ENCODE measurements around the gene HELLS. TPM values are rescaled to one million over a fixed set of nuclear protein-coding genes. Genes with fewer than 3 reads are reported as not detected.
A peak's percentile ranks its signal among the peaks of the same experiment; 100 is the strongest.

HELLS gene
- total RNA-seq (1 to 10 TPM in 3 of 10 donors, under 1 TPM in 7; 0.32 to 4.5 (median 0.85) TPM), polyA plus RNA-seq (under 1 TPM; 0.39 to 0.51 TPM)
- long read RNA-seq, donor 1: 0 reads
- long read RNA-seq, donor 2: 0 reads
- long read RNA-seq, donor 3: 0 reads

DNA sequence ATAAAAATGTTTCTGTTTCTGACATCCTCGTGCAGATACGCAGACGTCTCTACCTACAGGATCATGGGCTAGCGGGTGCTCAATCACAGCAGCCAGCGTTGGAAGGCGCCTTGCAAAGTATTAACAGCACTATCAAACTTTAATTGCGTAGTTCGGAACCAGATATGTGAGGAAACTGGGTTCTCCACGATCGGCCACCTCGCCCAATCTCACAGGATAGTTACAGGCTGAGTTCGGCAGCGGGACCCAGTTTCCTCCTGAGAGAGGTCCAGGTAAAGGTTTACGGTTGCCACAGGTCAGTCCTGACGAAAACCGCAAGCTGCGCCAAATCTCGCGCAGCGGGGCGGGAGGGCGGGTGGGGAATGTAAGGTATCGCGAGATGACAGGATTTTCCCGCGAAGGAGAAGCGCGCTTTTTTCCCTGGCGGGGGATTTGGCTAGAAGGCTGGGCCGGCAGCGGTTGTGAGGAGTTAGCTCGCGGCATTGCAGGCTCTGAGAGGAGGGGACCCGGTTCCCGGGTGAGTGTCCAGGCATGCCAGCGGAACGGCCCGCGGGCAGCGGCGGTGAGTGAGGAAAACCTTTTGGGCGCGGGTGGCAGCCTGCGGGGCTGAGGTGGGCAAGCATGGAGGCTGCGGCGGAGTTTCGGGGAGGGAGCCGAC is at the start of gene HELLS:
TSS of gene HELLS (plus strand) at position 398 of the 658 bp plus-strand sequence. CDS start at position 532, 134 bp downstream.
- no peaks in the 10 kb centered on the region for H3K9me3 ChIP-seq
- H3K36me3 ChIP-seq: no peaks in the 10 kb centered on the region
- DNase-seq (peak; percentile 75 to 77), ATAC-seq (peak; percentile 85 to 94 (median 90))
- intact Hi-C loops (cut with DNase I): no loop called here
- peak within 1 kb of the TSS; percentile 53 to 89 (median 70) for H3K4me3 ChIP-seq
- H3K27ac ChIP-seq: peak within 1 kb of the TSS in 9 of 10 donors; percentile 11 to 83 (median 49)
- WGBS, 2 donors: 0% methylated on average over 48 of the region's 48 CpGs
- peaks cover 0 to 17% (median 0%) of the 10 kb centered on the region in 7 donors for H3K27me3 ChIP-seq
- TF ChIP-seq, protein P1, sequence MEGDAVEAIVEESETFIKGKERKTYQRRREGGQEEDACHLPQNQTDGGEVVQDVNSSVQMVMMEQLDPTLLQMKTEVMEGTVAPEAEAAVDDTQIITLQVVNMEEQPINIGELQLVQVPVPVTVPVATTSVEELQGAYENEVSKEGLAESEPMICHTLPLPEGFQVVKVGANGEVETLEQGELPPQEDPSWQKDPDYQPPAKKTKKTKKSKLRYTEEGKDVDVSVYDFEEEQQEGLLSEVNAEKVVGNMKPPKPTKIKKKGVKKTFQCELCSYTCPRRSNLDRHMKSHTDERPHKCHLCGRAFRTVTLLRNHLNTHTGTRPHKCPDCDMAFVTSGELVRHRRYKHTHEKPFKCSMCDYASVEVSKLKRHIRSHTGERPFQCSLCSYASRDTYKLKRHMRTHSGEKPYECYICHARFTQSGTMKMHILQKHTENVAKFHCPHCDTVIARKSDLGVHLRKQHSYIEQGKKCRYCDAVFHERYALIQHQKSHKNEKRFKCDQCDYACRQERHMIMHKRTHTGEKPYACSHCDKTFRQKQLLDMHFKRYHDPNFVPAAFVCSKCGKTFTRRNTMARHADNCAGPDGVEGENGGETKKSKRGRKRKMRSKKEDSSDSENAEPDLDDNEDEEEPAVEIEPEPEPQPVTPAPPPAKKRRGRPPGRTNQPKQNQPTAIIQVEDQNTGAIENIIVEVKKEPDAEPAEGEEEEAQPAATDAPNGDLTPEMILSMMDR (IDR thresholded peaks at IDR 0.05): peak in 2 of 9 donors; percentile 13 to 20
- H3K4me1 ChIP-seq: peaks cover 0 to 23% (median 16%) of the 10 kb centered on the region in 9 donors

GRCh38 chr10:94496010-94496409 is 49.6 kb upstream of the HELLS start:
- WGBS, 2 donors: 87 to 91% methylated on average over 4 of the region's 4 CpGs
- intact Hi-C loops (cut with DNase I): no loop called here

GRCh38 chr10:94496646-94497045 is 48.9 kb upstream of the HELLS start:
- peaks cover 0 to 29% (median 3%) of the 10 kb centered on the region in 9 donors for H3K36me3 ChIP-seq
- TF ChIP-seq, protein P1 (IDR thresholded peaks at IDR 0.05): no peak
- H3K27me3 ChIP-seq: no peaks in the 10 kb centered on the region
- H3K27ac ChIP-seq: no peak overlapping the region
- no peak for DNase-seq
- WGBS, 2 donors: 56 to 79% methylated on average over 3 of the region's 3 CpGs
- ATAC-seq: no peak
- no peak overlapping the region for H3K4me3 ChIP-seq
- H3K4me1 ChIP-seq: peaks cover 0 to 9% (median 0%) of the 10 kb centered on the region in 9 donors
- intact Hi-C loops (cut with DNase I): no loop called here
- H3K9me3 ChIP-seq: peaks cover 0 to 3% (median 0%) of the 10 kb centered on the region in 11 donors

More at GRCh38 chr10:94496010-94496409, 49.6 kb upstream of the HELLS start:
- peaks cover 0 to 23% (median 0%) of the 10 kb centered on the region in 9 donors for H3K36me3 ChIP-seq
- no peaks in the 10 kb centered on the region for H3K27me3 ChIP-seq
- ATAC-seq (no peak), DNase-seq (no peak)
- H3K9me3 ChIP-seq: peaks cover 0 to 3% (median 0%) of the 10 kb centered on the region in 11 donors
- TF ChIP-seq, protein P1 (IDR thresholded peaks at IDR 0.05): no peak
- H3K4me3 ChIP-seq: no peak overlapping the region
- H3K4me1 ChIP-seq: peaks cover 0 to 9% (median under 1%) of the 10 kb centered on the region in 9 donors
- H3K27ac ChIP-seq: no peak overlapping the region

DNA sequence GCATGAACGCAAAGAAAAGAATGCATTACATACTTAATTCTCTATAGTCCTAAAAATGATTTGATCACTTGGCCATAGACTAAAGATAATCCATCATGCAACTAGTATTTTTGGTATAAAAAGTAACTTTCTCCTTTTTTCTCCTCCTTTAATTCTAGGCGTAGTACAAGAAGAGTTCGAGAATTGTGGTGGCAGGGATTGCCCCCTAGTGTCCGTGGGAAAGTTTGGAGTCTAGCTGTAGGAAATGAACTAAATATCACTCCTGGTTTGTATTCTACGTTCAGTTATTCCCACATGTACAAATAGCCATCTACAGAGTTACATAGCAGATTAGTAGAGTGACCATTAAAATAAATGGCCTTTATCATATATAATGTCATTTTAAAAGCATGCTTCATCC is 45.5 kb upstream of the HELLS start:
- no peak overlapping the region for H3K27ac ChIP-seq
- DNase-seq: no peak
- peaks cover 0 to 9% (median 0%) of the 10 kb centered on the region in 9 donors for H3K4me1 ChIP-seq
- no peaks in the 10 kb centered on the region for H3K27me3 ChIP-seq
- peaks cover 0 to 39% (median 5%) of the 10 kb centered on the region in 9 donors for H3K36me3 ChIP-seq
- H3K9me3 ChIP-seq: no peaks in the 10 kb centered on the region
- TF ChIP-seq, protein P1 (IDR thresholded peaks at IDR 0.05): peak in 5 of 9 donors; percentile 24 to 46 (median 28)
- 79 to 81% methylated on average over 5 of the region's 5 CpGs for WGBS, 2 donors
- ATAC-seq: no peak
- no peak overlapping the region for H3K4me3 ChIP-seq
- intact Hi-C loops (cut with DNase I): no loop called here
